ENCODE data around the gene PIK3CD.
A peak's percentile ranks its signal among the peaks of the same experiment; 100 is the strongest.

Gene PIK3CD

GRCh38 chr1:9651565-9652378 is at the start of gene PIK3CD:
Gene PIK3CD, plus strand, starts transcription at chr1:9651731. Its CDS starts 58,725 bp downstream, at chr1:9710456.
- DNase-seq: no peak

- no peak for DNase-seq
Measured at GRCh38 chr1:9601942-9602793, 49.4 kb upstream of the PIK3CD start.

- no peak for DNase-seq
Measured at GRCh38 chr1:9602794-9603167, 48.8 kb upstream of the PIK3CD start.

GRCh38 chr1:9603307-9603706 is 48.2 kb upstream of the PIK3CD start:
- DNase-seq: no peak

GRCh38 chr1:9603766-9604753 is 47.5 kb upstream of the PIK3CD start:
- no peak for DNase-seq

- DNase-seq: no peak
Measured at GRCh38 chr1:9604836-9605235, 46.7 kb upstream of the PIK3CD start.

GRCh38 chr1:9605946-9606455 is 45.5 kb upstream of the PIK3CD start:
- DNase-seq: no peak

- DNase-seq: no peak
Measured at GRCh38 chr1:9606458-9606857, 45.1 kb upstream of the PIK3CD start.

- no peak for DNase-seq
Measured at GRCh38 chr1:9606948-9607347, 44.6 kb upstream of the PIK3CD start.

- DNase-seq: no peak
Measured at GRCh38 chr1:9607352-9607751, 44.2 kb upstream of the PIK3CD start.

- no peak for DNase-seq
Measured at GRCh38 chr1:9609998-9610397, 41.5 kb upstream of the PIK3CD start.

- DNase-seq: no peak
Measured at GRCh38 chr1:9610548-9610947, 41.0 kb upstream of the PIK3CD start.

GRCh38 chr1:9611716-9612115 is 39.8 kb upstream of the PIK3CD start:
- no peak for DNase-seq

- DNase-seq: no peak
Measured at GRCh38 chr1:9612162-9612845, 39.2 kb upstream of the PIK3CD start.

- no peak for DNase-seq
Measured at GRCh38 chr1:9612871-9613624, 38.5 kb upstream of the PIK3CD start.

GRCh38 chr1:9613625-9614299 is 37.8 kb upstream of the PIK3CD start:
- no peak for DNase-seq

- peak; percentile 9 for DNase-seq
Measured at GRCh38 chr1:9615316-9616063, 36.0 kb upstream of the PIK3CD start.

GRCh38 chr1:9618909-9619679 is 32.4 kb upstream of the PIK3CD start:
- DNase-seq: no peak

GRCh38 chr1:9621032-9621431 is 30.5 kb upstream of the PIK3CD start:
- no peak for DNase-seq

All from GOT3 (cell line).